Measurements from ENCODE around the gene AURKAIP1.

The AURKAIP1 gene

GRCh38 chr1:1330366-1331067 lies 44.5 kb downstream of the AURKAIP1 start:
- H3K27ac ChIP-seq (replicated peaks), result 0 out of 2 replicates have a peak overlapping the region, but pooled peaks have one; percentile 13
- no peak overlapping the region for H3K4me3 ChIP-seq (replicated peaks; ENCODE audit: insufficient read depth, low read length)
- no peak for DNase-seq (ENCODE audit: low read depth in 1 of 2, low spot score in 1 of 2)
- H3K27me3 ChIP-seq (ENCODE audit: insufficient read depth, poor library complexity, severe bottlenecking), result no peaks in the 10 kb centered on the region
- TF ChIP-seq CTCF (IDR thresholded peaks at IDR 0.05; ENCODE audit: insufficient read depth, low read length), result no peak

- TF ChIP-seq GABPA (IDR thresholded peaks at IDR 0.05; ENCODE audit: low read depth), result no peak
- 0 out of 2 replicates have a peak, but pooled peaks have one; percentile 47 for TF ChIP-seq POLR2AphosphoS5 (IDR thresholded peaks at IDR 0.05; ENCODE audit: low read depth)
- no peaks in the 10 kb centered on the region for H3K27me3 ChIP-seq (ENCODE audit: insufficient read depth, poor library complexity, severe bottlenecking)
- no peak for DNase-seq (ENCODE audit: low read depth in 1 of 2, low spot score in 1 of 2)
- H3K4me3 ChIP-seq (replicated peaks; ENCODE audit: insufficient read depth, low read length), result no peak overlapping the region
- no peak overlapping the region for H3K27ac ChIP-seq (replicated peaks)
These were observed 45.5 kb downstream of the AURKAIP1 start for GRCh38 chr1:1329304-1330210.

- no peak for TF ChIP-seq POLR2AphosphoS5 (IDR thresholded peaks at IDR 0.05; ENCODE audit: low read depth)
- TF ChIP-seq CTCF (IDR thresholded peaks at IDR 0.05; ENCODE audit: insufficient read depth, low read length), result no peak
- TF ChIP-seq GABPA (IDR thresholded peaks at IDR 0.05; ENCODE audit: low read depth), result no peak
- TF ChIP-seq SPI1 (IDR thresholded peaks at IDR 0.05; ENCODE audit: borderline replicate concordance, low read depth), result no peak
- no peak for TF ChIP-seq REST (IDR thresholded peaks at IDR 0.05; ENCODE audit: insufficient replicate concordance, low read depth)
- no peak for DNase-seq (ENCODE audit: low read depth in 1 of 2, low spot score in 1 of 2)
- no peak overlapping the region for H3K4me3 ChIP-seq (replicated peaks; ENCODE audit: insufficient read depth, low read length)
- H3K27ac ChIP-seq (replicated peaks), result no peak overlapping the region
- no peaks in the 10 kb centered on the region for H3K27me3 ChIP-seq (ENCODE audit: insufficient read depth, poor library complexity, severe bottlenecking)
These were observed 46.8 kb downstream of the AURKAIP1 start for GRCh38 chr1:1328254-1328653.

GRCh38 chr1:1327291-1327690 lies 47.7 kb downstream of the AURKAIP1 start:
- TF ChIP-seq CTCF (IDR thresholded peaks at IDR 0.05; ENCODE audit: insufficient read depth, low read length) (no peak), POLR2AphosphoS5 (IDR thresholded peaks at IDR 0.05; ENCODE audit: low read depth) (no peak), SPI1 (IDR thresholded peaks at IDR 0.05; ENCODE audit: borderline replicate concordance, low read depth) (no peak), GABPA (IDR thresholded peaks at IDR 0.05; ENCODE audit: low read depth) (no peak), REST (IDR thresholded peaks at IDR 0.05; ENCODE audit: insufficient replicate concordance, low read depth) (no peak)
- no peak for DNase-seq (ENCODE audit: low read depth in 1 of 2, low spot score in 1 of 2)
- no peak overlapping the region for H3K27ac ChIP-seq (replicated peaks)

More at GRCh38 chr1:1327291-1327690, 47.7 kb downstream of the AURKAIP1 start:
- Histone ChIP-seq H3K4me3 (replicated peaks; ENCODE audit: insufficient read depth, low read length) (no peak overlapping the region), H3K27me3 (ENCODE audit: insufficient read depth, poor library complexity, severe bottlenecking) (no peaks in the 10 kb centered on the region)

Measured in HL-60 (cell line).